ENCODE data around the gene TMEM208.

DNA sequence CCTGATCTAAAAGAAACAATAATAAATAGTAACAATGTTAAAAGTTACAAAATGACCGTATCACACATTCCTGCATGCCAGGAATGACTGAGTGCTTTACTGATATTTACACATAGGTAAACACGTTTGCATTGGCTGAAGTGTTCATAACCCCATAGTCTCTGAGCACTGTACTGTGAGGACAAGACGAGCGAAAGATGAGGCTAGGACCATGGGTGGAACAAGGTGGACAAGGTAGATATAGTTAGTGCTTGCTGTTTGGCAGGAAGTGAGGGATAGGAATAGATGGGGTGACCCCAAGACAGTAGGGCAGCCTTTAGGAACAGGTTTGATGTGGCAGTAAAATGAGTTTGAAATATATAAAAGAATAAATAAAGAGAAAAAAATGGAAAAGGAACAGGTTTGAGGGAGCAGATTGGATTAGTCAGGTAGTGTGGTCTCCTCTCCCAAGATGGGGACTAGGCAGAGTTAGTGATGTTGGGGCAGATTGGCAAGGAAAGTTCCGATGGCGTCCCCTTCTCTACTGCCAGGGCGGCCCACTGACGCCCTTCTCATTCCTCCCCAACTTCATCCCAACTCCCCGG lies 35.4 kb upstream of the TMEM208 start:
- TF ChIP-seq CTCF (conservative IDR thresholded peaks at IDR 0.05) (no peak), ZFX (IDR thresholded peaks at IDR 0.05) (no peak)
